Loucy (cell line): Measurements from ENCODE around the gene ZNF134.
A peak's percentile ranks its signal among the peaks of the same experiment; 100 is the strongest.

Source experiments
- H2AFZ ChIP-seq: fragments of 200-600 bp; sonication (generic); 2 replicates; pipeline ENCODE4 v1.6.0; 2016; ENCODE audit warnings: antibody characterized with exemption, mild to moderate bottlenecking, low read length, moderate library complexity
- H3F3A ChIP-seq: fragments of 200-600 bp; 2 replicates; pipeline ENCODE4 v1.6.0; 2016; ENCODE audit warnings: antibody characterized with exemption, low read depth, mild to moderate bottlenecking
- H3K27me3 ChIP-seq: fragments of 200-600 bp; sonication (generic); 2 replicates; pipeline ENCODE4 v1.6.1; 2014; ENCODE audit warnings: low read length, mild to moderate bottlenecking; ENCODE audit not compliant: insufficient read depth, poor library complexity, severe bottlenecking
- H3K36me3 ChIP-seq: fragments of 200-600 bp; sonication (generic); 2 replicates; pipeline ENCODE4 v1.6.1; 2016; ENCODE audit warnings: low read length; ENCODE audit not compliant: insufficient read depth
- H3K4me1 ChIP-seq: fragments of 200-600 bp; sonication (generic); 2 replicates; pipeline ENCODE4 v1.5.1; 2014; ENCODE audit warnings: low read length, mild to moderate bottlenecking; ENCODE audit not compliant: insufficient read depth, poor library complexity, severe bottlenecking
- H3K4me2 ChIP-seq: fragments of 200-600 bp; sonication (generic); 2 replicates; pipeline ENCODE4 v1.6.0; 2014; ENCODE audit warnings: antibody characterized with exemption, low read length, low read depth, mild to moderate bottlenecking; ENCODE audit not compliant: poor library complexity, severe bottlenecking
- H3K4me3 ChIP-seq: fragments of 200-600 bp; sonication (generic); 2 replicates; pipeline ENCODE4 v1.5.1; 2014; ENCODE audit warnings: low read length, mild to moderate bottlenecking, mixed read lengths; ENCODE audit not compliant: poor library complexity, severe bottlenecking
- H3K79me2 ChIP-seq: fragments of 200-600 bp; sonication (generic); 2 replicates; pipeline ENCODE4 v1.6.1; 2014; ENCODE audit warnings: low read length; ENCODE audit not compliant: insufficient read depth
- H3K9ac ChIP-seq: fragments of 200-600 bp; sonication (generic); 2 replicates; pipeline ENCODE4 v1.6.0; 2014; ENCODE audit warnings: mild to moderate bottlenecking, low read depth, low read length, moderate library complexity; ENCODE audit not compliant: poor library complexity, severe bottlenecking
- H3K9me2 ChIP-seq: fragments of 200-600 bp; sonication (generic); replicated peaks from 2 replicates; pipeline ENCODE4 v1.6.1; 2016; ENCODE audit warnings: low read depth, low read length, mixed read lengths
- H3K9me3 ChIP-seq: fragments of 200-600 bp; sonication (generic); 2 replicates; pipeline ENCODE4 v1.6.1; 2014; ENCODE audit warnings: mild to moderate bottlenecking, antibody characterized with exemption, low read length, low read depth; ENCODE audit not compliant: insufficient read depth
- H4K20me1 ChIP-seq: fragments of 200-600 bp; sonication (generic); 2 replicates; pipeline ENCODE4 v1.6.0; 2014; ENCODE audit warnings: antibody characterized with exemption, low read length, mild to moderate bottlenecking; ENCODE audit not compliant: insufficient read depth, poor library complexity, severe bottlenecking
- CTCF ChIP-seq: fragments of 200-600 bp; sonication (generic); conservative IDR thresholded peaks from 2 replicates; pipeline ENCODE4 v1.5.1; 2014; ENCODE audit warnings: mild to moderate bottlenecking, antibody characterized with exemption, low read length
- EZH2phosphoT487 ChIP-seq: fragments of 200-600 bp; IDR thresholded peaks from 2 replicates; pipeline ENCODE4 v1.6.1; 2018; ENCODE audit warnings: antibody characterized with exemption, mild to moderate bottlenecking, moderate library complexity, borderline replicate concordance

ZNF134 gene

DNA sequence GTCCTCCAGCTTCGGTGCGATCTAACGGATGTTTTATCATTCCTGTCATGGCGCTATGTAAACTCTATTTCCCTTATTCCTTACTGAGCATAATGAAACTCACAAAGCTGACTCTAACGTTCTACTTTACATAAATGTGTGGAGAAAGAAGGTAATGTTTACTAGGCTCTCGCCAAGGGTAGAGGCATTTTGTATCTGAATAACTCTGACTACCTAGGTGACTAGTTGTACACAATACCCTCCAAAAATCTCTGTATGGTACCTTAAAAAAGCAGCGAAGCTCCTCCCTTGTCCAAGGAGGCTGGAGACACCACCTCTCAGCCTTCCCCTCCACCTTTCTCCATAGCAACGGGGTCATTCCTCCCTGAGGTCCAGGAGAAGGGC is 14.7 kb upstream of the ZNF134 start:
- Histone ChIP-seq H3K9ac (no peak overlapping the region), H4K20me1 (no peaks in the 10 kb centered on the region), H2AFZ (peak overlapping the region; percentile 93), H3K4me3 (peak overlapping the region; percentile 88), H3K79me2 (peaks cover 20% of the 10 kb centered on the region), H3K27me3 (peaks cover 9% of the 10 kb centered on the region), H3K4me1 (peaks cover 17% of the 10 kb centered on the region), H3K9me2 (no peaks in the 10 kb centered on the region), H3K9me3 (peaks cover 5% of the 10 kb centered on the region; the same call in 1 of the 2 replicates), H3K36me3 (peaks cover 3% of the 10 kb centered on the region; the same call in 1 of the 2 replicates), H3K4me2 (peak overlapping the region; percentile 96), H3F3A (no peaks in the 10 kb centered on the region)
- no peak for TF ChIP-seq EZH2phosphoT487
- TF ChIP-seq CTCF: no peak

DNA sequence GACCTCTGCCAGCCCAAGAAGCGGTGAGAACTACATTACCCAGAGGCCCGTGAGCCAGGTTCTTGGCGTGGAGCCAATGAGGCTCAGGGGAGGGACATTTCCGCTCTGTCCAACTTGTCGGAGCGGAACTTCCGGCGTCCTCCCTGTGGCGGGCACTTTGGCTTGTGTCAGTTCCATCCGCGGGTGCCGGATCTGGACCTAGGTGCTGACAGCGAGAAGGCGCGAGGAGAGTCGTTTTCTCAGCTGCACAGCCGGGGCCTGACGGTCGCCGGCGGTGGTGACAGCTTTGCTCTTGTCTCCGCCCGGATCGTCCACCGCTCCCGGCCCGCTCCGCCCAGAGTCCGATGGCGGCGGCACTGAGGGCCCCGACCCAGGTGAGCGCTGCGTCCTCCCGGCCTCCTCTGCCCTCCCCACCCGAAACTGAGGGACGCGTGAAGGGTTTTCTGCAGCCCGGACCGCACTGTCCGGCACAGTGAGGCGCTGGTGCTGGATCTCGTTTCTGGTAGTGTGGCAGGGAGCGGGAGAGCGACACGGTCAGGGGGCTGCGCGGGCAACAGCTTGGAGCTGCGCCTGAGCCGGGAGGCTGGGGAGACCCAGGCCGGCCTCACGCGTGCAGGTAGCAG is 14.2 kb upstream of the ZNF134 start, which contains the start of gene ZNF530:
Gene ZNF530 (plus strand): TSS at position 125 of the 623 bp plus-strand sequence. CDS start 4,461 bp downstream, outside the sequence.
- Histone ChIP-seq H3K4me1 (peaks cover 17% of the 10 kb centered on the region), H3K36me3 (peaks cover 8% of the 10 kb centered on the region; the same call in 1 of the 2 replicates), H4K20me1 (no peaks in the 10 kb centered on the region), H3F3A (no peaks in the 10 kb centered on the region), H3K9me3 (peaks cover 10% of the 10 kb centered on the region; the same call in 1 of the 2 replicates), H2AFZ (peak within 1 kb of the TSS; percentile 93), H3K9ac (peak within 1 kb of the TSS; percentile 84), H3K27me3 (peaks cover 9% of the 10 kb centered on the region), H3K79me2 (peaks cover 20% of the 10 kb centered on the region), H3K4me2 (peak within 1 kb of the TSS; percentile 96), H3K9me2 (no peaks in the 10 kb centered on the region), H3K4me3 (peak within 1 kb of the TSS; percentile 88)
- TF ChIP-seq CTCF: no peak
- no peak for TF ChIP-seq EZH2phosphoT487

DNA sequence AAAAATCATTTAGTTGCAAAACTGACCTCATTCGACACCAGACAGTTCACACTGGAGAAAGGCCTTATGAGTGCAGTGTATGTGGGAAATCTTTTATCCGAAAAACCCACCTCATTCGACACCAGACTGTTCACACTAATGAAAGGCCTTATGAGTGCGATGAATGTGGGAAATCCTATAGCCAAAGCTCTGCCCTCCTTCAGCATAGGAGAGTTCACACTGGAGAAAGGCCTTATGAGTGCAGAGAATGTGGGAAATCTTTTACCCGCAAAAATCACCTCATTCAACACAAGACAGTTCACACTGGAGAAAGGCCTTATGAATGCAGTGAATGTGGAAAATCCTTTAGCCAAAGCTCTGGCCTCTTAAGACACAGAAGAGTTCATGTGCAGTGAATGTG is 7.1 kb upstream of the ZNF134 start:
- TF ChIP-seq CTCF (no peak), EZH2phosphoT487 (no peak)

More for the DNA sequence above, 7.1 kb upstream of the ZNF134 start:
- H3K9me3 ChIP-seq: peaks cover 42% of the 10 kb centered on the region
- no peak overlapping the region for H3K4me3 ChIP-seq
- H4K20me1 ChIP-seq: no peaks in the 10 kb centered on the region
- H3K79me2 ChIP-seq: no peaks in the 10 kb centered on the region
- H3K36me3 ChIP-seq: peaks cover 30% of the 10 kb centered on the region
- H3K4me1 ChIP-seq: no peaks in the 10 kb centered on the region
- H3K9me2 ChIP-seq: no peaks in the 10 kb centered on the region
- no peak overlapping the region for H3K4me2 ChIP-seq
- no peaks in the 10 kb centered on the region for H3K27me3 ChIP-seq
- no peak overlapping the region for H2AFZ ChIP-seq
- H3F3A ChIP-seq: no peaks in the 10 kb centered on the region
- no peak overlapping the region for H3K9ac ChIP-seq
